Frontal cortex (tissue), 4 donors: Measurements from ENCODE around the gene MRPS9. TPM values are rescaled to one million over a fixed set of nuclear protein-coding genes. Genes with fewer than 3 reads are reported as not detected.
A peak's percentile ranks its signal among the peaks of the same experiment; 100 is the strongest.

Experiments used
- DNase-seq, 2 donors: peaks; one replicate each; pipeline ENCODE4 v3.0.0; 2012; ENCODE audit warnings: low spot score in 2 of 2
- FAIRE-seq: peaks from 2 replicates; lab custom pipeline; 2012; peaks lifted over from hg19 to GRCh38; lab: Jason Lieb, UNC
- total RNA-seq: library from RNA; depleted of rRNA; stranded (reverse); fragments of >200 nt; gene quantifications from one replicate; pipeline ENCODE4 v1.2.3, GENCODE V29; 2014
- donor health status: control.
- donor health status: control.
- donor health status: control.

MRPS9 gene
- total RNA-seq, 1 donor from 2014 or later, result 10.2 TPM

- FAIRE-seq (no peak), DNase-seq (no peak)
Observed at GRCh38 chr2:105076121-105076520, 38.3 kb downstream of the MRPS9 start.

GRCh38 chr2:105078906-105079495 is 41.1 kb downstream of the MRPS9 start:
- FAIRE-seq (no peak), DNase-seq (no peak)

- no peak for FAIRE-seq
- no peak for DNase-seq
Observed at GRCh38 chr2:105080461-105080860, 42.6 kb downstream of the MRPS9 start.

GRCh38 chr2:105081006-105081601 is 43.2 kb downstream of the MRPS9 start:
- FAIRE-seq, result no peak
- DNase-seq, result no peak

- no peak for DNase-seq
- no peak for FAIRE-seq
Observed at GRCh38 chr2:105082107-105082506, 44.2 kb downstream of the MRPS9 start.

GRCh38 chr2:105085525-105085924 is 47.7 kb downstream of the MRPS9 start:
- DNase-seq, result no peak
- no peak for FAIRE-seq

- DNase-seq, result no peak
- no peak for FAIRE-seq
Observed at GRCh38 chr2:105087273-105087672, 49.4 kb downstream of the MRPS9 start.

GRCh38 chr2:105090091-105090490 is 52.2 kb downstream of the MRPS9 start:
- DNase-seq (no peak), FAIRE-seq (no peak)

GRCh38 chr2:105092797-105093196 is 54.9 kb downstream of the MRPS9 start:
- FAIRE-seq (peak; percentile 59), DNase-seq (no peak)

- no peak for DNase-seq
- no peak for FAIRE-seq
Observed at GRCh38 chr2:105099153-105099552, 61.3 kb downstream of the MRPS9 start.

GRCh38 chr2:105100046-105100840 is 62.4 kb downstream of the MRPS9 start:
- no peak for FAIRE-seq

GRCh38 chr2:105102001-105102400 is 64.1 kb downstream of the MRPS9 start:
- FAIRE-seq (no peak), DNase-seq (no peak)

More at GRCh38 chr2:105100046-105100840, 62.4 kb downstream of the MRPS9 start:
- DNase-seq, result no peak

GRCh38 chr2:105102963-105103421 is 65.1 kb downstream of the MRPS9 start:
- no peak for FAIRE-seq

GRCh38 chr2:105103481-105103880 is 65.6 kb downstream of the MRPS9 start:
- DNase-seq, result no peak
- FAIRE-seq, result no peak

More at GRCh38 chr2:105102963-105103421, 65.1 kb downstream of the MRPS9 start:
- no peak for DNase-seq

GRCh38 chr2:105104208-105104731 is 66.4 kb downstream of the MRPS9 start:
- no peak for FAIRE-seq

GRCh38 chr2:105110295-105110829 is 72.5 kb downstream of the MRPS9 start:
- DNase-seq (no peak), FAIRE-seq (no peak)

More at GRCh38 chr2:105104208-105104731, 66.4 kb downstream of the MRPS9 start:
- no peak for DNase-seq

GRCh38 chr2:105111365-105112150 is 73.7 kb downstream of the MRPS9 start:
- FAIRE-seq (no peak), DNase-seq (no peak)

GRCh38 chr2:105112345-105112744 is 74.5 kb downstream of the MRPS9 start:
- no peak for FAIRE-seq
- DNase-seq, result no peak

- no peak for DNase-seq
- no peak for FAIRE-seq
Observed at GRCh38 chr2:105113616-105114291, 75.9 kb downstream of the MRPS9 start.
